Astrocyte of the cerebellum (primary cell): Measurements from ENCODE around the gene ARFIP1.

Experiments used
- DNase-seq: peaks from one replicate; pipeline ENCODE4 v3.0.0-alpha.2; 2011; ENCODE audit warnings: low read depth
- H3K4me3 ChIP-seq: 2 replicates; pipeline ENCODE4 v1.5.1; 2011; ENCODE audit warnings: mild to moderate bottlenecking, low read depth, low read length, moderate library complexity
- in situ Hi-C: cut with HindIII; loops from 2 replicates; pipeline ENCODE4 v1.10.0; 2017; ENCODE audit warnings: low sequenced_read_pairs
- TF ChIP-seq, protein P1 (sequence below): IDR thresholded peaks from 2 replicates; pipeline ENCODE4 v1.5.1; 2012; ENCODE audit warnings: low read length, low read depth, moderate library complexity, mild to moderate bottlenecking; ENCODE audit errors: missing control alignments

Gene ARFIP1

DNA sequence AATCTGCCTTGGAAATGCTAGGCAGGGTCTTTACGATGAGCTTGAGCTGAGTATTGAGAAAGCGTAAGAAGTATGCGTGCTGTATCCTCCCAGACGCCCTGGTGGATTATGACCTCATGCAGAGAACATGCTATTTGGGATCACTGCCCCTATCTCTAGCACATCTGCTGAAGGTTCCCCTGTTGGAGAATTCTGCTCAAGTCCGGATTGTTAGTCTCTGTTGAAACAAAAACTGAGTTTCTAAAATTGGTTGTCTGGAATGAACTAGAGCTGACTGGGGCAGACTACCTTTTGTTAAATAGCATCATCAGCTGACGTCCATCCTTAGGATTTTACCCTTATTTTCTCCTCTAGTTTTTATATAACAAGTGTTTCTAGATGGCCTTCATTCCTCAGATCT is 163.9 kb downstream of the ARFIP1 start:
- no peak overlapping the region for H3K4me3 ChIP-seq
- DNase-seq = no peak
- TF ChIP-seq, protein P1, sequence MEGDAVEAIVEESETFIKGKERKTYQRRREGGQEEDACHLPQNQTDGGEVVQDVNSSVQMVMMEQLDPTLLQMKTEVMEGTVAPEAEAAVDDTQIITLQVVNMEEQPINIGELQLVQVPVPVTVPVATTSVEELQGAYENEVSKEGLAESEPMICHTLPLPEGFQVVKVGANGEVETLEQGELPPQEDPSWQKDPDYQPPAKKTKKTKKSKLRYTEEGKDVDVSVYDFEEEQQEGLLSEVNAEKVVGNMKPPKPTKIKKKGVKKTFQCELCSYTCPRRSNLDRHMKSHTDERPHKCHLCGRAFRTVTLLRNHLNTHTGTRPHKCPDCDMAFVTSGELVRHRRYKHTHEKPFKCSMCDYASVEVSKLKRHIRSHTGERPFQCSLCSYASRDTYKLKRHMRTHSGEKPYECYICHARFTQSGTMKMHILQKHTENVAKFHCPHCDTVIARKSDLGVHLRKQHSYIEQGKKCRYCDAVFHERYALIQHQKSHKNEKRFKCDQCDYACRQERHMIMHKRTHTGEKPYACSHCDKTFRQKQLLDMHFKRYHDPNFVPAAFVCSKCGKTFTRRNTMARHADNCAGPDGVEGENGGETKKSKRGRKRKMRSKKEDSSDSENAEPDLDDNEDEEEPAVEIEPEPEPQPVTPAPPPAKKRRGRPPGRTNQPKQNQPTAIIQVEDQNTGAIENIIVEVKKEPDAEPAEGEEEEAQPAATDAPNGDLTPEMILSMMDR = no peak
- in situ Hi-C loops = no loop called here

GRCh38 chr4:152944666-152945320 is 165.0 kb downstream of the ARFIP1 start:
- H3K4me3 ChIP-seq = no peak overlapping the region
- no peak for DNase-seq
- in situ Hi-C loops = no loop called here
- TF ChIP-seq, protein P1 = no peak

- TF ChIP-seq, protein P1 = no peak
- in situ Hi-C loops = no loop called here
- no peak overlapping the region for H3K4me3 ChIP-seq
Observed at GRCh38 chr4:152945639-152946038, 165.9 kb downstream of the ARFIP1 start.

DNA sequence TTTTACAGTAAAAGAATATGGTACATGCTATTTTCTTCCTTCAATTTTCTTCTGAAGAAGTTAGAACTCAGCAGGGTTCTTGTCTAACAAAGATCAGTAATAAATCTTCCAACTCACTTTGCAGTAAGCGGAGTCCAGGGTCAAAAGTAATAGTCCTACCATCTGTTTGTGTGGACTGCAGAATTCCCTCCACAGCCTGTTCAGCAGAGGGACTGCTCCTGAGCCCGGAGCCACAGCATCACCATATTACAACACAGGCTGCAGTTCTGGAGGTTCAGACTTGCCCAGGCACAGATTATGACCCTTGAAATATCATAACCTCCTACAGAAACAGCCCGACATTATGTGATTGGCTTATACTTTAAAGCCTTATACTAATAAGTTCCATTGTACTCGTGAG is 166.7 kb downstream of the ARFIP1 start:
- TF ChIP-seq, protein P1 = no peak
- no peak overlapping the region for H3K4me3 ChIP-seq
- no peak for DNase-seq
- in situ Hi-C loops = no loop called here

More at GRCh38 chr4:152945639-152946038, 165.9 kb downstream of the ARFIP1 start:
- DNase-seq = no peak

- no peak overlapping the region for H3K4me3 ChIP-seq
- in situ Hi-C loops = no loop called here
- TF ChIP-seq, protein P1 = no peak
- DNase-seq = no peak
Observed at GRCh38 chr4:152947311-152947710, 167.6 kb downstream of the ARFIP1 start.

DNA sequence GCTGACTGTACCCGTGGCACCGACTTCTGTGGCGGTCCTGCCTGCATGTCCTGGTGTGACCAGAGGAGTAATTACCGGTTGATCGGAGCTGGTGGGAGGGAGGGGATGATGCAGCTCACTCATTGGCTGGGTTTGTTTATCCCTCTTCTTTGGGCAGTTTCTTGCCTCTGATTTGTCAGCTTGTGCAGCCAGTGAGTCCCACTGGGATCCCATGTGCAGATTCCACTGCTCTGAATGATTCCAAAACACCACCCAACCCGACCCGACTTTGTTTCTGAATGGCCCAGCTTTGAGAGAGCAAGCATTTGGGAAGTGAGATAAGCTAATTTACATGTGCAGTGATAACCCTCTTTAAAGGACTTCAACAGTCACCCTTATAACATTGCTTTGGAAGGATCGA is 170.2 kb downstream of the ARFIP1 start:
- TF ChIP-seq, protein P1 = no peak
- in situ Hi-C loops = no loop called here
- H3K4me3 ChIP-seq = no peak overlapping the region
- no peak for DNase-seq
